GM11168 (cell line): ENCODE data around the gene FAM209B.
"Not testable (repeated sequence)": the region's sequence is repeated elsewhere in the genome, so short reads cannot be mapped to it uniquely, and the experiment has no call there.

Source experiments
- in situ Hi-C: fragments of 300-500 bp; cut with MboI; formaldehyde crosslinking; loops from one replicate; pipeline ENCODE4 v1.12.0; 2022; ENCODE audit warnings: low sequenced_read_pairs; ENCODE audit not compliant: unreplicated experiment

Gene FAM209B

GRCh38 chr20:56527521-56527920 is 5.5 kb upstream of the FAM209B start:
- in situ Hi-C loops, result no loop called here

- in situ Hi-C loops, result no loop called here
Observed at GRCh38 chr20:56537997-56538396, 5.0 kb downstream of the FAM209B start.

GRCh38 chr20:56540415-56540814 is 7.4 kb downstream of the FAM209B start:
- in situ Hi-C loops, result no loop called here

DNA sequence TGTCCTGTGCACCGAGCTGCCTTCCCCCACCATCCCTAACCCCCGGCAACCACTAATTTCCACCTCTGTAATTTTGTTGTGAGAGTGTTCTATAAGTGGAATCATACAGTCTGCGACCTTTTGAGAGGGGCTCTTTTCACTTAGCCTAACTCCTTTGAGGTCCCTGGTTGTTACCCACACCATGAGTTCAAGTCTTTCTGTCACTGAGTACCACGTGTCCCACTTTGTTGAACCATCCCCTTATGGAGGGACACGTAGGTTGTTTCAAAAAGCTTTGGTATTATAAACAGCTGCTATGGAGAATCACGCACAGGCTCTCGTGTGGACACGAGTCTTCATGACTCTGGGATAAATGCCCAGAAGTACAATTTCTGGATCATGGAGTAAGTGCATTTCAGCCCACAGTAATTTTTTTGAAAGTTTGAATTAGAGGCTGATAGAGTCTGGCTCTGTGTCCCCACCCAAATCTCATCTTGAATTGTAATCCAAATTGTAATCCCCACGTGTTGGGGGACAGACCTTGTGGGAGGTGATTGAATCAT is 9.5 kb downstream of the FAM209B start:
- in situ Hi-C loops, result no loop called here

DNA sequence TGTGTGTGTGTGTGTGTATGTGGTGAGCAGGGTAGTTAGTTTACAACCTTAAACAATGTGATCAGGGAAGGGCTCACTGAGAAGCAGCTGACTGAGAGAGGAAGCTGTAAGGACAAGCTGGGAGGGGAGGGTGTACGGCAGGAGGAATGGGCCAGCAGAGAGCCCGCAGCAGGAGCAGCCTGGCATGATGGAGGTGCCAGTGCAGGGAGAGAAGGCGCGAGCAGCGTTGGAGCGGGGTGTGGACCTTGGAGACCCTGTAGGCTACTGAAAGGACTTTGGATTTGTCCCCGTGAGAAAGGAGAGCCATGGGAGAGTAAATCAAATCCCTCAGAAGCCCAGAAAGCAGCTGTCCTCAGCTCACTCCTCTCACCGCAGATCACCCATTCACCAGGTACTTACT is 18.5 kb downstream of the FAM209B start:
- in situ Hi-C loops, result loop anchor here (10.0 kb wide), 1 partner anchor 443 kb away; no protein-coding TSS in a partner anchor

DNA sequence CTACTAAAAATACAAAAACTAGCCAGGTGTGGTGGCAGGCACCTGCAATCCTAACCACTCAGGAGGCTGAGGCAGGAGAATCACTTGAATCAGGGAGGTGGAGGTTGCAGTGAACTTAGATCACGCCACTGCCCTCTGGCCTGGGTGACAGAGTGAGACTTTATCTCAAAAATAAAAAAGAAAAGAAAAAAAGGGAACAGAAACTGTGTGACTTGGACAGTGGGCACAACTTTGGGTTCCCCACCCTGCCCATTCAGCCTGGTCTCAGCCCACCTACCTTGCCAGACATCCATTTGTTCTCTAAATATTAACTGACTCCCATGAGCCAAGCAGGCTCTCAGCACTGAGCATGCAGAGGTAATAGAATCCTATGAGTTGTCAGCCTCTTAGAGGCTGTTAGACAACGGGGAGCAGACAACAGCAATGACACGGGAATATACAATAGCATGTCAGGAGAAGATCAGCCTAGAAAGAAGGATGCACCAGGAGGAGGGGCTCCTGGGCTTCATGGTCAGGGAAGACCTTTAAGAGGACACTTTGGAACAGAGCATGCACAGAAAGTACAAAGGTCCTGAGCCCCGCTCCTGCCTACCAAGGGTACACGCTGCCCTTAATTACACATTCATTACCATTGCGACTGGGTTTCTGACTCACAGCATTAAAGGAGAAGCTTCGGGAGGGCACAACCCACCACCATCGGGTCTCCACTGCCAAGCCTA is 20.0 kb downstream of the FAM209B start:
- in situ Hi-C loops, result loop anchor here (10.0 kb wide), 1 partner anchor 442 kb away; no protein-coding TSS in a partner anchor

GRCh38 chr20:56554869-56555268 is 21.8 kb downstream of the FAM209B start:
- in situ Hi-C loops, result loop anchor here (10.0 kb wide), 1 partner anchor 440 kb away; no protein-coding TSS in a partner anchor

DNA sequence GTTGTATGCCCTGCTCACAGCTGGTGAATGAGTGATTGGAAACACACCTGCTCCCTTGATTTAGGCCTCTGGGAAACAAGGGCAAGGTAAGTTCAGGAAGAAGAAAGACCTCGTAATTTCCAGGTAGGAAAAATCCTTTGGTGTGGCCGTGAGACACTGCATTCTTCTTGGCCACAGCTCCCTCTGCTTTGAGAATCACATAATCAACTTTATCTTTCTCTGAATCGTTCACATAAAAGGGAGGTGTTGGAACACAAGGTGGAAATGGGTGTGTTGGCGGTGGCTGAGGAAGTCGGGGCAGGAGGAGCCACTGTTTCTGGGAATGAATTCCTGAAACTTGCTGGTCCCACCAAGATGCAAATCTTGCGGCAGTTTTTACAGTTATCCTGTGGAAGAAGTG is 25.9 kb downstream of the FAM209B start:
- in situ Hi-C loops, result loop anchor here (10.0 kb wide), 1 partner anchor 436 kb away; no protein-coding TSS in a partner anchor

DNA sequence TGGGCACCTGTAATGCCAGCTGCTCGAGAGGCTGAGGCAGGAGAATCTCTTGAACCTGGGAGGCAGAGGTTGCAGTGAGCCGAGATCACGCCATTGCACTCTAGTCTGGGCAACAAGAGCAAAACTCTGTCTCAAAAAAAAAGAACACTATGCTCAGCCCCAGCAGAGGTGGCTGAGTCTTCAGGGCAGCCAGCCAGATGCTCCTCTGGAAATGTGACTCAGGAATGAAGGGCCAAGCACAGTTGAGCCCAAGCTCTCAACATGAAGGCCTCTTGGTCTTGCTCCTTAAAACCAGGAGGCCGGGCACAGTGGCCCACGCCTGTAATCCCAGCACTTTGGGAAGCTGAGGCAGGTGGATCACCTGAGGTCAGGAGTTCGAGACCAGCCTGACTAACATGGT is 31.5 kb downstream of the FAM209B start:
- in situ Hi-C loops, result not testable (repeated sequence)

- in situ Hi-C loops, result no loop called here
Observed at GRCh38 chr20:56565511-56565910, 32.5 kb downstream of the FAM209B start.

DNA sequence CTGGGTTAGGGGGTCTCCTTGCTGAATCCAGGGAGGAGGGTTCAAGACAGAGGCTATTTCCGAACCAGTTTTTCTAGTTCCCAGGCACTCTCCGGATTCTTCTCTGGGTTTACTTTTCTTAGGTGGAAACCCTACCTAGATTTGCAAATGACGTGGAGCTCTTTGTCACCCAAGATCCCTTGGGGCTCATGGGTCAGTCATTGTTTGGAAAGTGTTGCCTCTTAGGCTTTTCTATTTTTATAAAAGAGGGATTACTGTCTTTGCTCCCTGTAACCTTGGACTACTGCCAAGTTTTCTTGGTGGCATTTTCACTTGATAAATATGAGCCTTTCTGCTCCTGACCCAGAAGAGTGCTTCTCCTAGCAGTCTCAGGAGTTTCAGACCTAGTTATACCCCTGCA is 33.6 kb downstream of the FAM209B start:
- in situ Hi-C loops, result no loop called here

GRCh38 chr20:56570832-56571231 is 37.8 kb downstream of the FAM209B start:
- in situ Hi-C loops, result no loop called here

DNA sequence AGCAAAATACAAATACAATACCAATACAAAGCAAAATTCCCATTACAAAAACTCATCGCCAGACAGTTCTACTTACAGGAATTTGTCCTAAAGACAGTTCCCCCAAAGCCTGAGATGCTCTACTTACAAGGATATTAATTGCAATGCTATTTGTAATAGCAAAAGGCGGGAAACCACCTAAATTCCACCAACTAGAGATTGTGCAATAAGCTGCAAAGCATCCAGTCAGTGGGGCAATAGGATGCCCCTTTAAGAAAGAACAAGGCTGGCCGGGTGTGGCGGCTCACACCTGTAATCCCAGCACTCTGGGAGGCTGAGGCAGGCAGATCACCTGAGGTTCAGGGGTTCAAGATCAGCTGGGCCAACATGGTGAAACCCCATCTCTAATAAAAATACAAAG is 39.1 kb downstream of the FAM209B start:
- in situ Hi-C loops, result no loop called here

GRCh38 chr20:56573986-56574385 is 40.9 kb downstream of the FAM209B start:
- in situ Hi-C loops, result no loop called here

- in situ Hi-C loops, result no loop called here
Observed at GRCh38 chr20:56574531-56575142, 41.6 kb downstream of the FAM209B start.

GRCh38 chr20:56575157-56575556 is 42.1 kb downstream of the FAM209B start:
- in situ Hi-C loops, result no loop called here

DNA sequence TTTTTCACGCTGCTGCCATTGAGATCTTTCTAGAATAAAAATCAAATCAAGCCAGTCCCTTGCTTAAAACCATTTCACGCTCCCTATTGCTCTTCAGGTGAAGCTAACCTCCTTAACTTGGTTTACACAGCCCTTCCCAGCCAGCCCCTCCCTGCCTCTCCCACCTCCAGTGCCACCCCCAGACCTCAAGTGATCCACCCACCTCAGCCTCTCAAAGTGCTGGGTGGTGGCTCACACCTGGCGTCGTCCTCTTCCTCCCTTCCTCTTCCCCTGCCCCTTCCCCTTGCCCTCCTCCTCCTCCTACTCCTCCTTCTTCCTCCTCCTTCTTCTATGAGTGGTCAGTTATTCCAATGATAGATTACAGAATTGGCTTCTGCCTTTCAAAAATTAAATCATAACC is 42.9 kb downstream of the FAM209B start:
- in situ Hi-C loops, result no loop called here

GRCh38 chr20:56579301-56579710 is 46.3 kb downstream of the FAM209B start:
- in situ Hi-C loops, result no loop called here

GRCh38 chr20:56580226-56580625 is 47.2 kb downstream of the FAM209B start:
- in situ Hi-C loops, result no loop called here

DNA sequence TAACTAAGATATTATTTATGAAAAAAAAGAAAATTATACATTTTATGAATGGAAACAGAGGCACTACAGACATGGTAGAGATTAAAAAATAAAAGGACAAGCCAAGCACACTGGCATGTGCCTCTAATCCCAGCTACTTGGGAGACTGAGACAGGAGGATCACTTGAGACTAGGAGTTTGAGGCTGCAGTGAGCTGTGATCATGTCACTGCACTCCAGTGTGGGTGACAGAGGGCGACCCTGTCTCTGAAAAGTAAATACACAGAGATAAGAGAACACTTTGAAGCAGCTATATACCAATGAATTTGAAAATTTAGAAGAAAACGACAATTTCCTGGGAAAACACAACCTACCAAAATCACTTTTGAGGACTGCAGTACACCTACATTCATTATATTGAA is 48.7 kb downstream of the FAM209B start:
- in situ Hi-C loops, result no loop called here

DNA sequence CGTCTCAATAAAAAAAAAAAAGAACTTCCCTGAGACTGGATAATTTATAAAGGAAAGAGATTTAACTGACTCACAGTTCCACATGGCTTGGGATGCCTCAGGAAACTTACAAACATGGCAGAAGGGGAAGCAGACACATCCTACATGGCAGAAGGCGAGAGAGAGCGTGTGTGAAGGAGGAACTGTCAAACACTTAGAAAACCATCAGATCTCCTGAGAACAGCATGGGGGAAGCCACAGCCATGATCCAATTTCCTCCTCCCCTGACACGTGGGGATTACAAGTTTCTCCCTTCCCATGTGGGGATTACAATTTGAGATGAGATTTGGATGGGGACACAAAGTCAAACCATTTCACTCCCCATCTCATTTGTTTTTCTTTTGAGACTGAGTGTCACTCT is 49.5 kb downstream of the FAM209B start:
- in situ Hi-C loops, result no loop called here

DNA sequence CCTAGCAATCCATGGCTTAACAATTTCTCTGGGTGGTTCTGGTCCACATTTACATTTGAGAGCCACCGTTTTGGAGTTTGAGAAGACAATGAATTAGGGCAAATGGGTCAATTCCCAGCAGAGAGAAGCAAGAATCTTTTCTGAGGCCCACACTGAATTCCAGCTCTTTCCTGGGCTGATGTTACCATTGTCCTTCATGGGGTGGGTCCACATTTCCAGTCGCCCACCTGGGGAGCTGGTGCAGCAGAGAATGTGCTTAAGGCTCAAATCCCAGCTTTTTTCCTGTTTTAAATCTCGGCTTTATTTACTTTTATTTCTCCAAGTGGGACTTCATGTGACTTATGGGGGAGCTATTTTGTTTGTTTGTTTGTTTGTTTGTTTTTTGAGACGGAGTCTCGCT is 51.9 kb downstream of the FAM209B start:
- in situ Hi-C loops, result no loop called here
